Progenitor cell of endocrine pancreas (in vitro differentiated cells): ENCODE measurements around the gene DDO. TPM values are rescaled to one million over a fixed set of nuclear protein-coding genes. Genes with fewer than 3 reads are reported as not detected.

Experiments
- DNase-seq: peaks from one replicate; pipeline ENCODE4 v3.0.0; 2021; ENCODE audit warnings: low spot score; ENCODE audit not compliant: unreplicated experiment
- H3K27ac Mint-ChIP-seq: 2 replicates; pipeline ENCODE4 v1.8.0; 2021; ENCODE audit warnings: mild to moderate bottlenecking, moderate library complexity, mixed read lengths
- H3K27me3 Mint-ChIP-seq: 2 replicates; pipeline ENCODE4 v1.8.0; 2021; ENCODE audit warnings: mixed read lengths
- H3K36me3 Mint-ChIP-seq: 2 replicates; pipeline ENCODE4 v1.8.0; 2022; ENCODE audit warnings: mixed read lengths; ENCODE audit not compliant: insufficient read depth
- H3K4me1 Mint-ChIP-seq: 2 replicates; pipeline ENCODE4 v1.8.0; 2021; ENCODE audit warnings: low read depth, mixed read lengths
- H3K4me3 Mint-ChIP-seq: 2 replicates; pipeline ENCODE4 v1.8.0; 2021; ENCODE audit warnings: low read depth, mild to moderate bottlenecking, moderate library complexity, mixed read lengths
- H3K9me3 Mint-ChIP-seq: 2 replicates; pipeline ENCODE4 v1.8.0; 2021; ENCODE audit warnings: low read depth, mixed read lengths
- CTCF ChIP-seq: fragments of 200-600 bp; sonication (generic); IDR thresholded peaks from one replicate; pipeline ENCODE4 v1.5.0; 2021; ENCODE audit warnings: antibody characterized with exemption, mild to moderate bottlenecking; ENCODE audit not compliant: unreplicated experiment
- total RNA-seq: library from RNA; stranded (reverse); gene quantifications from 2 replicates; pipeline ENCODE4 v1.2.1, GENCODE V29; 2021

DDO gene
- total RNA-seq, 1 donor from 2014 or later, result not detected

- H3K9me3 Mint-ChIP-seq, result no peaks in the 10 kb centered on the region
- DNase-seq, result no peak
- no peaks in the 10 kb centered on the region for H3K36me3 Mint-ChIP-seq
- peaks cover 14% of the 10 kb centered on the region for H3K4me1 Mint-ChIP-seq
- H3K27ac Mint-ChIP-seq, result no peak overlapping the region
- TF ChIP-seq CTCF, result no peak
- no peak overlapping the region for H3K4me3 Mint-ChIP-seq
- H3K27me3 Mint-ChIP-seq, result peaks cover 14% of the 10 kb centered on the region
Observed at GRCh38 chr6:110430741-110431140, 15.4 kb upstream of the DDO start.

- DNase-seq, result no peak
- no peak overlapping the region for H3K4me3 Mint-ChIP-seq
- no peaks in the 10 kb centered on the region for H3K36me3 Mint-ChIP-seq
Observed at GRCh38 chr6:110430236-110430635, 14.9 kb upstream of the DDO start.

GRCh38 chr6:110428153-110428552 lies 12.8 kb upstream of the DDO start:
- no peak for DNase-seq
- Mint-ChIP-seq H3K27me3 (peaks cover 19% of the 10 kb centered on the region), H3K27ac (no peak overlapping the region), H3K9me3 (no peaks in the 10 kb centered on the region), H3K36me3 (no peaks in the 10 kb centered on the region), H3K4me1 (peaks cover 14% of the 10 kb centered on the region), H3K4me3 (no peak overlapping the region)
- no peak for TF ChIP-seq CTCF

More at GRCh38 chr6:110430236-110430635, 14.9 kb upstream of the DDO start:
- TF ChIP-seq CTCF, result no peak
- H3K27me3 Mint-ChIP-seq, result peaks cover 15% of the 10 kb centered on the region
- peaks cover 14% of the 10 kb centered on the region for H3K4me1 Mint-ChIP-seq
- H3K9me3 Mint-ChIP-seq, result no peaks in the 10 kb centered on the region
- H3K27ac Mint-ChIP-seq, result no peak overlapping the region

GRCh38 chr6:110425816-110426215 lies 10.4 kb upstream of the DDO start:
- H3K4me3 Mint-ChIP-seq, result no peak overlapping the region
- peaks cover 19% of the 10 kb centered on the region for H3K27me3 Mint-ChIP-seq
- no peak overlapping the region for H3K27ac Mint-ChIP-seq
- H3K36me3 Mint-ChIP-seq, result no peaks in the 10 kb centered on the region
- DNase-seq, result no peak
- peaks cover 6% of the 10 kb centered on the region for H3K9me3 Mint-ChIP-seq
- no peak for TF ChIP-seq CTCF
- peaks cover 4% of the 10 kb centered on the region for H3K4me1 Mint-ChIP-seq

- H3K4me3 Mint-ChIP-seq, result no peak overlapping the region
- H3K27me3 Mint-ChIP-seq, result peaks cover 8% of the 10 kb centered on the region
- H3K36me3 Mint-ChIP-seq, result no peaks in the 10 kb centered on the region
- no peak for DNase-seq
- H3K4me1 Mint-ChIP-seq, result peaks cover 22% of the 10 kb centered on the region
- H3K9me3 Mint-ChIP-seq, result peaks cover 6% of the 10 kb centered on the region
- H3K27ac Mint-ChIP-seq, result no peak overlapping the region
- no peak for TF ChIP-seq CTCF
Observed at GRCh38 chr6:110422444-110422822, 7.1 kb upstream of the DDO start.
